Smooth muscle cell (in vitro differentiated cells): Measurements from ENCODE around the gene GRM3. TPM values are rescaled to one million over a fixed set of nuclear protein-coding genes. Genes with fewer than 3 reads are reported as not detected.

ENCODE experiments used
- DNase-seq: peaks from one replicate; lab custom pipeline; 2025; ENCODE audit not compliant: unreplicated experiment; lab: John Stamatoyannopoulos, UW
- H2AFZ ChIP-seq: fragments of 200-600 bp; sonication (generic); 2 replicates; pipeline ENCODE4 v1.6.0; 2016; ENCODE audit warnings: antibody characterized with exemption, low read depth, mild to moderate bottlenecking
- H3F3A ChIP-seq: fragments of 200-600 bp; sonication (generic); 2 replicates; pipeline ENCODE4 v1.6.0; 2017; ENCODE audit warnings: antibody characterized with exemption, low read depth
- H3K27ac ChIP-seq: fragments of 200-600 bp; sonication (generic); 2 replicates; pipeline ENCODE4 v1.5.1; 2016; ENCODE audit warnings: low read depth, mild to moderate bottlenecking
- H3K27me3 ChIP-seq: fragments of 200-600 bp; sonication (generic); 2 replicates; pipeline ENCODE4 v1.6.1; 2016; ENCODE audit warnings: low read depth, mild to moderate bottlenecking
- H3K36me3 ChIP-seq: fragments of 200-600 bp; sonication (generic); 2 replicates; pipeline ENCODE4 v1.5.1; 2016; ENCODE audit warnings: low read depth
- H3K4me1 ChIP-seq: fragments of 200-600 bp; sonication (generic); 2 replicates; pipeline ENCODE4 v1.5.1; 2016; ENCODE audit warnings: low read depth
- H3K4me2 ChIP-seq: fragments of 200-600 bp; sonication (generic); 2 replicates; pipeline ENCODE4 v1.6.0; 2016; ENCODE audit warnings: mild to moderate bottlenecking
- H3K4me3 ChIP-seq: fragments of 200-600 bp; sonication (generic); 2 replicates; pipeline ENCODE4 v1.5.1; 2016; ENCODE audit warnings: mild to moderate bottlenecking
- H3K79me2 ChIP-seq: fragments of 200-600 bp; sonication (generic); 2 replicates; pipeline ENCODE4 v1.6.0; 2016; ENCODE audit warnings: low read depth, mild to moderate bottlenecking
- H3K9ac ChIP-seq: fragments of 200-600 bp; sonication (generic); 2 replicates; pipeline ENCODE4 v1.6.0; 2016; ENCODE audit warnings: low read depth
- H3K9me3 ChIP-seq: fragments of 200-600 bp; sonication (generic); replicated peaks from 2 replicates; pipeline ENCODE4 v1.5.1; 2016; ENCODE audit warnings: low read depth
- H4K20me1 ChIP-seq: fragments of 200-600 bp; sonication (generic); 2 replicates; pipeline ENCODE4 v1.6.0; 2016; ENCODE audit warnings: low read depth
- WGBS: methylation state at CpG from one replicate; pipeline ENCODE4 v1.1.7; 2016; ENCODE audit warnings: low lambda C conversion rate; 5-methylcytosine and 5-hydroxymethylcytosine counted together
- polyA plus RNA-seq: library from polyadenylated mRNA; unstranded; fragments of >200 nt; fragmentation: Nextera tagmentation; extraction: Ambion mirVana; gene quantifications from 2 replicates; pipeline ENCODE4 v1.2.1, GENCODE V29; 2016
- total RNA-seq: library from RNA; depleted of rRNA; stranded (reverse); fragments of >200 nt; gene quantifications from 2 replicates; pipeline ENCODE4 v1.2.3, GENCODE V29; 2014
- TF ChIP-seq, protein P1 (sequence below): fragments of 200-600 bp; sonication (generic); IDR thresholded peaks from 2 replicates; pipeline ENCODE4 v1.5.1; 2017; ENCODE audit warnings: borderline replicate concordance, mild to moderate bottlenecking, antibody characterized with exemption; ENCODE audit not compliant: insufficient read depth, poor library complexity, severe bottlenecking

GRM3 gene
- total and polyA plus RNA-seq, 2 experiments from 2014 or later: 0.35 TPM; not detected in 1

- no peak overlapping the region for H3K9ac ChIP-seq
- TF ChIP-seq, protein P1, sequence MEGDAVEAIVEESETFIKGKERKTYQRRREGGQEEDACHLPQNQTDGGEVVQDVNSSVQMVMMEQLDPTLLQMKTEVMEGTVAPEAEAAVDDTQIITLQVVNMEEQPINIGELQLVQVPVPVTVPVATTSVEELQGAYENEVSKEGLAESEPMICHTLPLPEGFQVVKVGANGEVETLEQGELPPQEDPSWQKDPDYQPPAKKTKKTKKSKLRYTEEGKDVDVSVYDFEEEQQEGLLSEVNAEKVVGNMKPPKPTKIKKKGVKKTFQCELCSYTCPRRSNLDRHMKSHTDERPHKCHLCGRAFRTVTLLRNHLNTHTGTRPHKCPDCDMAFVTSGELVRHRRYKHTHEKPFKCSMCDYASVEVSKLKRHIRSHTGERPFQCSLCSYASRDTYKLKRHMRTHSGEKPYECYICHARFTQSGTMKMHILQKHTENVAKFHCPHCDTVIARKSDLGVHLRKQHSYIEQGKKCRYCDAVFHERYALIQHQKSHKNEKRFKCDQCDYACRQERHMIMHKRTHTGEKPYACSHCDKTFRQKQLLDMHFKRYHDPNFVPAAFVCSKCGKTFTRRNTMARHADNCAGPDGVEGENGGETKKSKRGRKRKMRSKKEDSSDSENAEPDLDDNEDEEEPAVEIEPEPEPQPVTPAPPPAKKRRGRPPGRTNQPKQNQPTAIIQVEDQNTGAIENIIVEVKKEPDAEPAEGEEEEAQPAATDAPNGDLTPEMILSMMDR: no peak
These were observed 2.1 kb downstream of the GRM3 start for GRCh38 chr7:86645676-86646276.

GRCh38 chr7:86647385-86648094, 3.8 kb downstream of the GRM3 start:
- Histone ChIP-seq H3K9ac (no peak overlapping the region), H2AFZ (no peak overlapping the region), H3K4me1 (peaks cover 23% of the 10 kb centered on the region), H3K27me3 (peaks cover 60% of the 10 kb centered on the region), H3K9me3 (no peaks in the 10 kb centered on the region), H4K20me1 (no peaks in the 10 kb centered on the region), H3K4me3 (no peak overlapping the region), H3K36me3 (no peaks in the 10 kb centered on the region), H3F3A (no peaks in the 10 kb centered on the region), H3K79me2 (no peaks in the 10 kb centered on the region), H3K27ac (no peak overlapping the region), H3K4me2 (no peak overlapping the region)
- TF ChIP-seq, protein P1: no peak
- no peak for DNase-seq
- 90% methylated on average over 5 of the region's 5 CpGs for WGBS

More at GRCh38 chr7:86645676-86646276, 2.1 kb downstream of the GRM3 start:
- H3K4me2 ChIP-seq: no peak overlapping the region
- no peaks in the 10 kb centered on the region for H3K79me2 ChIP-seq
- WGBS: 62% methylated on average over 2 of the region's 2 CpGs
- H3K36me3 ChIP-seq: no peaks in the 10 kb centered on the region
- H3K9me3 ChIP-seq: no peaks in the 10 kb centered on the region
- peaks cover 26% of the 10 kb centered on the region for H3K4me1 ChIP-seq
- H2AFZ ChIP-seq: no peak overlapping the region
- H3K27me3 ChIP-seq: peaks cover 72% of the 10 kb centered on the region
- no peaks in the 10 kb centered on the region for H4K20me1 ChIP-seq
- no peak overlapping the region for H3K4me3 ChIP-seq
- H3K27ac ChIP-seq: no peak overlapping the region
- no peak for DNase-seq
- H3F3A ChIP-seq: no peaks in the 10 kb centered on the region

- Histone ChIP-seq H4K20me1 (no peaks in the 10 kb centered on the region), H3K4me2 (no peak overlapping the region), H3K4me1 (peaks cover 17% of the 10 kb centered on the region), H3K36me3 (no peaks in the 10 kb centered on the region), H3K27me3 (peaks cover 53% of the 10 kb centered on the region), H3K9me3 (no peaks in the 10 kb centered on the region), H3K79me2 (no peaks in the 10 kb centered on the region), H3K9ac (no peak overlapping the region), H3K4me3 (no peak overlapping the region), H2AFZ (no peak overlapping the region), H3F3A (no peaks in the 10 kb centered on the region), H3K27ac (no peak overlapping the region)
- no peak for DNase-seq
- WGBS: 82% methylated on average over 1 of the region's 1 CpG
- TF ChIP-seq, protein P1: no peak
These were observed 4.5 kb downstream of the GRM3 start for GRCh38 chr7:86648169-86648568.
